HPDE6-E6E7 (cell line): Measurements from ENCODE around the gene SPATA2L.

ENCODE experiments used
- DNase-seq: peaks from one replicate; pipeline ENCODE4 v3.0.0; 2011; ENCODE audit warnings: missing footprints; ENCODE audit errors: extremely low spot score

SPATA2L gene

DNA sequence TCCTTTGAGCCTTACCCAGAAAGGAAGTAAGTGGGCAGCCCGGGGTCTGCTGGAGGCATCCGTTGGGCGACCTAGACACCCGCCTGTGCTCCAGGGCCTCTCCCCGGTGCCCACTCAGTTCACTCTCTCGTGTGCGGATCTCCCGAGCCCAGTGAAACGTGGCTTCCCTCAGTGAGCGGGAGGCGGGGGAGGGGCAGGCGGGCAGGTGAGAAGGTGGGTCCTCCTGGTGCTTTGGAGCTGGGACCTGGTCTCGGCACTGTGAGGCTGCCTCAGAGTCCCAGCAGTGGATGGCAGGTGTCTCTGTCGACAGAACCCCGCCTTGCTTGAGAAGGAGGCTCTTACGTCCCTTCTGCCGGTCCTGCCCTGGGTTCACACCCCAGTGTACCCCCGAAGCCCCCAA lies 27.8 kb upstream of the SPATA2L start:
- DNase-seq = no peak

GRCh38 chr16:89727406-89728120 lies 26.1 kb upstream of the SPATA2L start:
- no peak for DNase-seq

DNA sequence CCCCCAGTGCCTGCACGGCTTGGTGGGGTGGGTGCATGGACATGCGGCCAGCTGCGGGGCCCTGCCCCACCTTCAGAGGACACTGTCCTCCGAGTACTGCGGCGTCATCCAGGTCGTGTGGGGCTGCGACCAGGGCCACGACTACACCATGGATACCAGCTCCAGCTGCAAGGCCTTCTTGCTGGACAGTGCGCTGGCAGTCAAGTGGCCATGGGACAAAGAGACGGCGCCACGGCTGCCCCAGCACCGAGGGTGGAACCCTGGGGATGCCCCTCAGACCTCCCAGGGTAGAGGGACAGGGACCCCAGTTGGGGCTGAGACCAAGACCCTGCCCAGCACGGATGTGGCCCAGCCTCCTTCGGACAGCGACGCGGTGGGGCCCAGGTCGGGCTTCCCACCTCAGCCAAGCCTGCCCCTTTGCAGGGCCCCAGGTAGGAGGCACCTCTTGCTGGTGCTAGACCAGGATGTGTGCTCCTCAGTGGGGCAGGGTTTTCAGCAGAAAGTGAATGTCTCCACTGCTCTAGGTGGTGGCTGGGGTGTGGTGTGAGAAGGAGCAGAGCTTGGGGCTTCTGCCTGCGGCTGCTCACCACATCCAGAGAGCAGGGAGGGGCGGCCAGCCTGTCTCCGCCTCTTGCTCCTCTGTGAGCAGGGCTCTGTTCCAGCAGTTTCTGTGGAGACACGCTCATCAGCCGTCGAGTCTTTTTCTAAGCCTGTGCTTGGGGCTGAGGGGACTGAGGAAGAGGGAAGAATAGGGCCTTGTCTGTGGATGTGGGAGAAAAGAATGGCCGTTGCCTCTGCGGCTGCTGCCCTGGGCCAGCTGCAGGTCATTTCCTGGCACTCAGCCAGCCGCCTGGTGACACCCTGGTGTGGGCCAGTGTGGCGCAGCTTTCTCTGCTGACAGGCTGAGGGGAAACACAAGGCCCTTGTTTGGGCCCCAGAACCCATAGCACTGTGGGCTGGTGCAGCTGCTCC lies 22.1 kb upstream of the SPATA2L start:
- DNase-seq = no peak

DNA sequence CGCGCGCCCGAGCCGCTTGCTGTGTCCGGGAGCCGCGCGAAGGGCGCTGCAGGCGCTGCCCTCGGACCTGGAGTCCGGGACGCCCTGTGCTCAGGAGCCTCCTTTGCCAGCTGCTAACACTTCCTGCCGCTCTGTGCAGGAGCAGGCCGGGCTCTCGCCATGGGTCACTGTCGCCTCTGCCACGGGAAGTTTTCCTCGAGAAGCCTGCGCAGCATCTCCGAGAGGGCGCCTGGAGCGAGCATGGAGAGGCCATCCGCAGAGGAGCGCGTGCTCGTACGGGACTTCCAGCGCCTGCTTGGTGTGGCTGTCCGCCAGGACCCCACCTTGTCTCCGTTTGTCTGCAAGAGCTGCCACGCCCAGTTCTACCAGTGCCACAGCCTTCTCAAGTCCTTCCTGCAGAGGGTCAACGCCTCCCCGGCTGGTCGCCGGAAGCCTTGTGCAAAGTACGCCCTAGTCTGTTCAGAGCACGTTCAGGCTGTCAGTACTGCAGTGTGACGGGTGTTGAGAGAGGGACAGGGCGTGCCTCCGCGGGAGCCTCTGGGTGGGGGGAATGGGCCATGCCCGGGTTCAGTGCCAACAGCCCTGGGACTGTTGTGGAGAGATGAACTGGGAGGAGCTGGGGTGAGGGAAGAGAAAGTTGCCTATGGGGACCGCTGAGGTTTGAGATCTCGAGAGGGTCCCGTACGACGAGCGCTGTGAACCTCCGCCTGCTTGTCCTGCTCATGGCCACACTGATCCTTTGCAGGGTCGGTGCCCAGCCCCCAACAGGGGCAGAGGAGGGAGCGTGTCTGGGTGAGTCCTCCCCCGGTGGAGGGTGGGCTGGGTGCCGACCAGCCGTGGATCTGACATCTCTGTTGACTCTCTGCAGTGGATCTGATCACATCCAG lies 21.1 kb upstream of the SPATA2L start:
- DNase-seq = no peak

DNA sequence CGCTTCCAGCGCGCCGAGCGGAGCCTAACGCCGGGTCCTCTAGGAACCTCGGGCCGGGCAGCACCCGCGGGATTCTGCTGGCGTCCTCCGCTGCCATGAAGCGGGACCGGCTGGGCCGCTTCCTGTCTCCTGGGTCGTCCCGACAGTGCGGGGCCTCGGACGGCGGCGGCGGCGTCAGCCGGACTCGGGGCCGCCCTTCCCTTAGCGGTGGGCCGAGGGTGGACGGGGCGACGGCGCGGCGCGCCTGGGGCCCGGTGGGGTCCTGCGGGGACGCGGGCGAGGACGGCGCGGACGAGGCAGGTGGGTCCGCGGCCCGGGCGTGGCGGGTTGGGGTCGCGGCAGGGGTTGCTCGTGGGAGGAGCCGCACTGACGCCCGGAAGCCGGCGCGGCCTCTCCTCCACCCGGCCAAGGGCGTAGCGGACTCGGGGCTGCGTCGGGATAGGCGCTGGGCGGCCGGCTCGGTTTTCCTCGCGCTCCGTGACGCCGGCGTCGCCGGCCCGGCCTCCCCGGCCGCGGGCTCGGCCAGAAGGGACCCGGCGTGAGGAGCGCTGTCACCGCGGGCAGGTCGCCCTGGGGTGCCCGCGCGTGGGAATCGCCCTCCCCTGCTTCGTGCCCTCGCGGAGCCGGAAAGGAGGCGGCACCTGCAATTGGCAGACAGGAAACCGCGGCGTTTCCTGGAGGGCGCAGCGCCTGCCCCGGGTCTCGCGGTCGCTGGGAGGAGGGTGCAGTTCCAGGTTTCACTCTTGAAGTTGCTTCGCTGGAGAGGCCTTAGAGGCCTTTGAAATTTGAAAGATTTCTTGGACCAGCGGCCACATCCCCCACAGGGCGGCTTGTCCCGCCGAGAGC lies 20.3 kb upstream of the SPATA2L start:
- no peak for DNase-seq

DNA sequence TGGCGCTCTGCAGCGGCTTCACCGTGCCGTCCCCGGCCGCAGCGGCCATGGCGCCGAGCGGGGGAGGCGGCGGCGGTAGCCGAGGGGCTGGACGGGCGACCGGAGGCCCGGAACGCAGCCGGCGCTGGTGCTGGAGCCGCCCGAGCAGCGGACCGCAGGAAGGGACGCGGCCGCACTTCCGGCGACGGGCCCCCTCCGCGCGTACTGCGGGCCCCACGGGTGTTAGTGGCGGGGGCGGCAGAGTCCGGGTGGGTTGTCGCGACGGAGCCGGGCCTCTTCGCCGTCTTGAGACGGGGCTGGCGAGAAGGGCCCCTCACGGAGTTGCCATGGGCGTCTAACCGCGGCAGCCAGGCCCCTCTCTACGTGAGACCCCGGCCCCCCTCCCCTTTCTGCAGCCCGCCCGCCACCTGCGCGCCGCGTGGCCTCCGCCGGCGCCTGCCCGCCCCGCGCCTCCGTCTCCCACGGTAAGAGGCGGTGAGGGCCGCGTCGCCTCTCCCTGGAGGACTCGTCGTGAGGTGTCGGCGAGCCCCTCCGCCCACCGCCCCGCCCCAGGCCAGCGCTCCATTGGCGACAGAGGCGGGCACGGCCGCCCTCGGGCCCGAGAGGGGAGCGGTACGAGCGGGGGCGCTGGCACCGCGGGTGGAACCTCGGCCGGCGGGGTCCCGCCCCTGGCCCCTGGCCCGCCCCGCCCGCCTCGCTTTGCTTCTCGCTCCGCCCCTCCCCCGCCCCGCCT lies 19.5 kb upstream of the SPATA2L start, which contains the start of the genes VPS9D1 and ZNF276:
Gene VPS9D1, minus strand, starts transcription at position 86 of the 733 bp plus-strand sequence. Its CDS starts 37 bp downstream, at position 49.
Gene ZNF276, plus strand, starts transcription at position 725 of the 733 bp plus-strand sequence. CDS start 104 bp downstream, outside the sequence.
- peak; percentile 71 for DNase-seq

DNA sequence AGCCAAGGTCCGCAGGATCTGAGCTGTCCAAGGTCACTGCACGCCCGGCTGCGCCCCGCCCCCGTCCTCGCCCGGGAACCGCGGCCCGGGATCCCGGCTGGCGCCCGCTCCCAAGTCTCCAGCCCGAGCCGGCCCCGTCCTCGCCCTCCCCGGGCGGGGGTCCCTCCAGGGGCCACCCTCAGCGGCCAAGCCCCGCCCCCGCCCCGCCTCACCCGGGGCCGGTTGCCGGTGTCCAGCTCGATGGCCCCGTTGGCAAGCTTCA lies 19.0 kb upstream of the SPATA2L start:
- DNase-seq = no peak

- no peak for DNase-seq
Observed at GRCh38 chr16:89717688-89718505, 16.4 kb upstream of the SPATA2L start.

DNA sequence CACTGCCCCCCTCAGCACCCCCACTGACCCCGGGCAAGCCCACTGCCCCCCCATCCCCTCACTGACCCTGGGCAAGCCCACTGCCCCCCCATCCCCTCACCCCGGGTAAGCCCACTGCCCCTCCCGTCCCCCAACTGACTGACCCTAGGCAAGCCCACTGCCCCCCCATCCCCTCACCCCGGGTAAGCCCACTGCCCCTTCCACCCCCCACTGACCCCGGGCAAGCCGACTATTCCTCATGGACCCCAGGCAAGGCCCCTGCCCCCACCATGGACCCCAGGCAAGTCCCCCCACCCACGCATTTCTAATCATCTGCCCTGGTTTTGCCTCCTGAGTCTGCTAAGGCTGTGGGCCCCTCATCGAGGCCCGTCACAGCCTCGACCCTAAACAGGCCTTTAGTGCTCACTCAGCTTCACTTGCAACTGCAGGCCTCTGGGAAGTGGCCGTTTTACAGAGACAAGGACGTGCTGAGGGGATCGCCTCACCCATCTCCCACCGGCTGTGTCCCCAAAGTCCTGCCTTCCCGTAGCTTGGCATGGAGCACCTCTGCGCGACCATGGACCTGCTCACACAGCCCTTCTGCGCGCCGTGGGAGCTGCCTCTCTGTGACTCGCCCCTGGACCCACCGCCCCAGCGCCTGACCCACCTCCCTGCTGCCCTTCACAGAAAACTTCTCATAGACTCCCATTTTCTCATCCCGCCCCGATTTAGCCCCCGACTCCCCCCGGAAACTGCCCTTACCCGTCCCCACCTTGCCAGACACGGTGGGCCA lies 15.6 kb upstream of the SPATA2L start:
- DNase-seq = no peak

GRCh38 chr16:89716493-89716892 lies 15.0 kb upstream of the SPATA2L start:
- no peak for DNase-seq

DNA sequence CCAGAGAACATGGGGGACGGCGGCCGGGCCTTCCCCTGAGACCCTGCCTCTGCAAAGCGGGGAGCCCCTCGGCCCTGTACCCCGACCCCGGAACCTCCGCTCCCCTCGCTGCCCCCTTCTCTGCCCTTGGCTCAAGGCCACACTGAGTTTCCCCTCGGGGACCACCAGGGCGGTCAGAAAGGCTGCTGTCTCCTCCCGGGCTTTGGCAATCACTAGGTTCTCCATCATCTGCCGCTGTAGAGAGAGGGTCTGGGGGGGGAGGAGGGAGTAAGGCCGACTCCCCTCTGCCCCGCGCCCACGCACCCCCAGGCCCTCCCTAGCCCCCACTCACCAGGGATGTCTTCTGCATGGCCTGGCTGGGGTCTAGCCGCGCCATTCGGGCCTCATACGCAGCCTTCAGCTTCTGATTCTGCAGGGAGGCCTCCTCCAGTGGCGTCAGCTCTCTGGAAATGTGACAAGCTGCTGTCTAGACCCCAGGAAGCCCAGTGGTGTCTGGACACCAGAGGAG lies 10.8 kb upstream of the SPATA2L start:
- DNase-seq = no peak

DNA sequence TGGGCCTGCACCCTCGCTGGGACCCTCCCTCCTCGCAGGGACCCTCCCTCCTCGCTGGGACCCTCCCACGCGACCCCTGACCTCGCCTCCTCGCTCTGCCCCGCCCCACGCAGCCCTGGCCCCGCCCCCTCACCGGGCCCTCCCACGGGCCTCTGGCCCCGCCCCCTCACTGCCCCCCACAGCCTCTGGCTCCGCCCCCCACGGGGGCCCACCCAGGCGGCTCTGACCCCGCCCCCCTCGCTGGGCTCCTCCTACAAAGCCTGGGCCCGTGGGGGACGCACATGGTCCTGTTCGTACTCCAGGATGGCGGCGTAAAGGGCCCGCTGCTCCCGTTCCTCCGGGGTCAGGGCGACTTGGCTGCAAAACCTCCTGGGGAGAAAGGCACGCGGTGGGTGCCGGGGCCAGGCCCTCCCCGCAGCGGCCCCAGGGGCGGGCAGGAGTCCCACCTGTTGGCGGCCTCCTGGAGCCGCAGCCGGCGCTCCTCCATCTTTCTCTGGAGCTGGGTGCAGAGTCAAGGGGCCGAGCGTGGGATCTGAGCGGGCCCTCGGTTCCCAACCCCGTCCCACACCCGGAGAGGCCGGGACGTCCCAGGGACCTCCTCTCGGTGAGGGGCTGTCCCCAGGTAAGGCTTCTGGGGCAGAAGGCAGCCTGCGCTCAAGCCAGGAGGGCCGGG lies 10.2 kb upstream of the SPATA2L start:
- peak; percentile 90 for DNase-seq

DNA sequence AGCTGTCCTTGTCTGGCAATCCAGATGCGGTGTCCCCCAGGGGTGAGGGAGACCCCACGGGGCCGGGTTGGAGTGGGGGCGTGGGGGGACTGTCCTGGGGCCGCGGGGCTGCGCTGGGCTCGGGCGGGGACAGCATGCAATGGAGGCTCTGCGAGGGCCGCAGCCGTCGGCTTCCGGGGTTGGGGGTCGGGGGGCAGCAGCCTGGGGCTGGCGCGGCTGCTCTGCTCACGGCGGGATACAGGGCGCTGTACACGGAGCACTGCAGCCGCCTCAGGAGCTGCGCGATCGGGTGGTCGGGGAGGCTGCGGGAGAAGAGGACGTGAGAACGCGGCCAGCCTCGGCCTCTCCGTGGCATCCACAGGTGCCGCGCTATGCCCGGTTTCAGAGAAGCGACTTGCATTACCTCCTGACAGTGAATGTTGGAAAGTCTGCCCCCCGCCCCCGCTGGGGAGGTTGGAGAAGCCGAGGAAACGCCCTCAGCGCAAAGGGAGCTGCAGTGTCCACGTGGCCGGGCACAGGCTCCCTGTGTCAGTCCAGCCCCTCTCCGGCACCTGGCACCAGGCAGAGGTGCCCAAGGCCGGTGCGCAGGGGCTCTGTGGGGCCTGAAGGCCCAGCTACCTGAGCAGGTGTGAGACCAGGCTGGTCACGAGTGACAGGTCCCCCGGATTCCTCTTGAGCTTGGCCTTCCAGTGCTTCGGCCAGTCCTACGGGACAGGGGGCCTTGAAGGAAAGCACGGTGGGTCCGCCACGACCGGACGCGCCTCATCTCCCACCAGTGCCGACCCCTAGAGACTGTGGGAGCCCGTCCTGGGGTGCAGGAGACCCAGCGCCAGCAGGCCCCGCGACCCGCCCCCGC lies 9.4 kb upstream of the SPATA2L start:
- no peak for DNase-seq

GRCh38 chr16:89709716-89710432 lies 8.4 kb upstream of the SPATA2L start:
- DNase-seq = no peak

- DNase-seq = no peak
Observed at GRCh38 chr16:89709166-89709565, 7.7 kb upstream of the SPATA2L start.

GRCh38 chr16:89708481-89708931 lies 7.0 kb upstream of the SPATA2L start:
- DNase-seq = no peak
